ENCODE data around the gene GPRIN2. TPM values are rescaled to one million over a fixed set of nuclear protein-coding genes. Genes with fewer than 3 reads are reported as not detected.
"Not testable (repeated sequence)": the region's sequence is repeated elsewhere in the genome, so short reads cannot be mapped to it uniquely, and the experiment has no call there.

The GPRIN2 gene
- polyA plus RNA-seq, 4 donors: 13.9 to 33.5 (median 20.1) TPM

GRCh38 chr10:46529742-46530141, 26.7 kb downstream of the GPRIN2 start:
- H3K27me3 ChIP-seq (ENCODE audit: control insufficient read depth in 3 of 3, insufficient read depth in 3 of 3, low read length in 3 of 3); FAIRE-seq; H3K27ac ChIP-seq (ENCODE audit: low read depth in 1 of 3, low read length in 2 of 3); H3K36me3 ChIP-seq (ENCODE audit: control insufficient read depth in 3 of 3, insufficient read depth in 2 of 3, low read depth in 1 of 3, low read length in 3 of 3); H3K4me3 ChIP-seq (ENCODE audit: low read depth in 1 of 3, low read length in 3 of 3); DNase-seq; H3K4me1 ChIP-seq (ENCODE audit: control insufficient read depth in 3 of 3, insufficient read depth in 2 of 3, low read depth in 1 of 3, low read length in 2 of 3); H3K9me3 ChIP-seq (ENCODE audit: control insufficient read depth in 2 of 2, insufficient read depth in 1 of 2, low read depth in 1 of 2, low read length in 1 of 2): not testable (repeated sequence)
- 85 to 88% (median 87%) methylated on average over 7 of the region's 7 CpGs for WGBS, 3 donors

- Histone ChIP-seq H3K4me1 (ENCODE audit: control insufficient read depth in 3 of 3, insufficient read depth in 2 of 3, low read depth in 1 of 3, low read length in 2 of 3) (no peaks in the 10 kb centered on the region), H3K27me3 (ENCODE audit: control insufficient read depth in 3 of 3, insufficient read depth in 3 of 3, low read length in 3 of 3) (no peaks in the 10 kb centered on the region), H3K27ac (ENCODE audit: low read depth in 1 of 3, low read length in 2 of 3) (no peak overlapping the region), H3K4me3 (ENCODE audit: low read depth in 1 of 3, low read length in 3 of 3) (no peak overlapping the region), H3K36me3 (ENCODE audit: control insufficient read depth in 3 of 3, insufficient read depth in 2 of 3, low read depth in 1 of 3, low read length in 3 of 3) (no peaks in the 10 kb centered on the region), H3K9me3 (ENCODE audit: control insufficient read depth in 2 of 2, insufficient read depth in 1 of 2, low read depth in 1 of 2, low read length in 1 of 2) (no peaks in the 10 kb centered on the region)
- 79 to 86% (median 86%) methylated on average over 9 of the region's 9 CpGs for WGBS, 3 donors
- FAIRE-seq (no peak), DNase-seq (no peak)
These were observed 27.5 kb downstream of the GPRIN2 start for GRCh38 chr10:46528675-46529615.

- Histone ChIP-seq H3K4me1 (ENCODE audit: control insufficient read depth in 3 of 3, insufficient read depth in 2 of 3, low read depth in 1 of 3, low read length in 2 of 3) (peaks cover 3 to 5% (median 3%) of the 10 kb centered on the region in 3 donors), H3K4me3 (ENCODE audit: low read depth in 1 of 3, low read length in 3 of 3) (no peak overlapping the region), H3K36me3 (ENCODE audit: control insufficient read depth in 3 of 3, insufficient read depth in 2 of 3, low read depth in 1 of 3, low read length in 3 of 3) (no peaks in the 10 kb centered on the region), H3K27ac (ENCODE audit: low read depth in 1 of 3, low read length in 2 of 3) (no peak overlapping the region), H3K27me3 (ENCODE audit: control insufficient read depth in 3 of 3, insufficient read depth in 3 of 3, low read length in 3 of 3) (no peaks in the 10 kb centered on the region), H3K9me3 (ENCODE audit: control insufficient read depth in 2 of 2, insufficient read depth in 1 of 2, low read depth in 1 of 2, low read length in 1 of 2) (no peaks in the 10 kb centered on the region)
- no peak for FAIRE-seq
- no peak for DNase-seq
- 87 to 90% (median 89%) methylated on average over 9 of the region's 9 CpGs for WGBS, 3 donors
These were observed 28.2 kb downstream of the GPRIN2 start for GRCh38 chr10:46528171-46528671.

GRCh38 chr10:46527241-46527811, 29.1 kb downstream of the GPRIN2 start:
- Histone ChIP-seq H3K4me1 (ENCODE audit: control insufficient read depth in 3 of 3, insufficient read depth in 2 of 3, low read depth in 1 of 3, low read length in 2 of 3) (peaks cover 3 to 5% (median 3%) of the 10 kb centered on the region in 3 donors), H3K9me3 (ENCODE audit: control insufficient read depth in 2 of 2, insufficient read depth in 1 of 2, low read depth in 1 of 2, low read length in 1 of 2) (no peaks in the 10 kb centered on the region), H3K4me3 (ENCODE audit: low read depth in 1 of 3, low read length in 3 of 3) (no peak overlapping the region), H3K27me3 (ENCODE audit: control insufficient read depth in 3 of 3, insufficient read depth in 3 of 3, low read length in 3 of 3) (no peaks in the 10 kb centered on the region), H3K27ac (ENCODE audit: low read depth in 1 of 3, low read length in 2 of 3) (no peak overlapping the region), H3K36me3 (ENCODE audit: control insufficient read depth in 3 of 3, insufficient read depth in 2 of 3, low read depth in 1 of 3, low read length in 3 of 3) (no peaks in the 10 kb centered on the region)
- WGBS, 3 donors: 88 to 90% (median 89%) methylated on average over 12 of the region's 12 CpGs
- DNase-seq: no peak
- no peak for FAIRE-seq

GRCh38 chr10:46526682-46527038, 29.8 kb downstream of the GPRIN2 start:
- no peaks in the 10 kb centered on the region for H3K9me3 ChIP-seq (ENCODE audit: control insufficient read depth in 2 of 2, insufficient read depth in 1 of 2, low read depth in 1 of 2, low read length in 1 of 2)
- no peak for FAIRE-seq
- H3K4me1 ChIP-seq (ENCODE audit: control insufficient read depth in 3 of 3, insufficient read depth in 2 of 3, low read depth in 1 of 3, low read length in 2 of 3): peaks cover 3 to 5% (median 3%) of the 10 kb centered on the region in 3 donors
- H3K27me3 ChIP-seq (ENCODE audit: control insufficient read depth in 3 of 3, insufficient read depth in 3 of 3, low read length in 3 of 3): no peaks in the 10 kb centered on the region
- 26 to 52% (median 35%) methylated on average over 7 of the region's 7 CpGs for WGBS, 3 donors
- DNase-seq: peak in 1 of 2 donors; percentile 51
- H3K36me3 ChIP-seq (ENCODE audit: control insufficient read depth in 3 of 3, insufficient read depth in 2 of 3, low read depth in 1 of 3, low read length in 3 of 3): no peaks in the 10 kb centered on the region
- no peak overlapping the region for H3K27ac ChIP-seq (ENCODE audit: low read depth in 1 of 3, low read length in 2 of 3)
- H3K4me3 ChIP-seq (ENCODE audit: low read depth in 1 of 3, low read length in 3 of 3): no peak overlapping the region

- 90 to 96% (median 91%) methylated on average over 4 of the region's 4 CpGs for WGBS, 3 donors
- H3K9me3 ChIP-seq (ENCODE audit: control insufficient read depth in 2 of 2, insufficient read depth in 1 of 2, low read depth in 1 of 2, low read length in 1 of 2): no peaks in the 10 kb centered on the region
- H3K27me3 ChIP-seq (ENCODE audit: control insufficient read depth in 3 of 3, insufficient read depth in 3 of 3, low read length in 3 of 3): no peaks in the 10 kb centered on the region
- H3K36me3 ChIP-seq (ENCODE audit: control insufficient read depth in 3 of 3, insufficient read depth in 2 of 3, low read depth in 1 of 3, low read length in 3 of 3): no peaks in the 10 kb centered on the region
- no peak for DNase-seq
- FAIRE-seq: no peak
- H3K27ac ChIP-seq (ENCODE audit: low read depth in 1 of 3, low read length in 2 of 3): no peak overlapping the region
- H3K4me3 ChIP-seq (ENCODE audit: low read depth in 1 of 3, low read length in 3 of 3): no peak overlapping the region
- peaks cover 3 to 5% (median 3%) of the 10 kb centered on the region in 3 donors for H3K4me1 ChIP-seq (ENCODE audit: control insufficient read depth in 3 of 3, insufficient read depth in 2 of 3, low read depth in 1 of 3, low read length in 2 of 3)
These were observed 30.4 kb downstream of the GPRIN2 start for GRCh38 chr10:46525824-46526681.

- H3K27ac ChIP-seq (ENCODE audit: low read depth in 1 of 3, low read length in 2 of 3): no peak overlapping the region
- no peak overlapping the region for H3K4me3 ChIP-seq (ENCODE audit: low read depth in 1 of 3, low read length in 3 of 3)
- no peaks in the 10 kb centered on the region for H3K27me3 ChIP-seq (ENCODE audit: control insufficient read depth in 3 of 3, insufficient read depth in 3 of 3, low read length in 3 of 3)
- DNase-seq (no peak), FAIRE-seq (no peak)
- no peaks in the 10 kb centered on the region for H3K36me3 ChIP-seq (ENCODE audit: control insufficient read depth in 3 of 3, insufficient read depth in 2 of 3, low read depth in 1 of 3, low read length in 3 of 3)
- H3K4me1 ChIP-seq (ENCODE audit: control insufficient read depth in 3 of 3, insufficient read depth in 2 of 3, low read depth in 1 of 3, low read length in 2 of 3): peaks cover 3 to 5% (median 3%) of the 10 kb centered on the region in 3 donors
- H3K9me3 ChIP-seq (ENCODE audit: control insufficient read depth in 2 of 2, insufficient read depth in 1 of 2, low read depth in 1 of 2, low read length in 1 of 2): no peaks in the 10 kb centered on the region
- WGBS, 3 donors: 86 to 91% (median 87%) methylated on average over 5 of the region's 5 CpGs
These were observed 31.2 kb downstream of the GPRIN2 start for GRCh38 chr10:46525177-46525823.
